SH-SY5Y (cell line): ENCODE data around the gene CCN5.

Experiments used
- GATA2 ChIP-seq: IDR thresholded peaks from 2 replicates; pipeline ENCODE4 v1.6.1; 2011; ENCODE audit warnings: mild to moderate bottlenecking, low read depth, low read length
- GATA3 ChIP-seq: IDR thresholded peaks from 2 replicates; pipeline ENCODE4 v1.6.1; 2011; ENCODE audit warnings: low read depth, mild to moderate bottlenecking, low read length, moderate library complexity

DNA sequence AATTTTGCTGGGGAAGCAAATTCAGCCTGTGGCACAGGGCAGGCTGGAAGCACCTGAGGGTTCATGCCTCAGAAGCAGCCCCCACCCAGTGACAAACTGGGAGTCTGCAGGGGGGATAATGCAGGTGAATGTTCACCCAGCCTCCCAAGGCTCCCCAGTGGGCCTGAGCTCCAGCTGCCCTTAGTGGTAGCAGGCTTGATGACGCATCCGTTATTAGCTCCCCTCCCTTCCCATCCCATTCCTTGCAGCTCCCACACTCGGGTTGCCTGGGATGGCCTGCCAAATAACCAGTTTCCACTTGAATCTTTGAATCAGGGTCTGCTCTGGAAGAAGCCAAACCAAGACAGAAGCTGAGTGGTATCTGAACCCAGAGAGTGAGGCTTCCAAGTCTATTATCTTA is 46.3 kb downstream of the CCN5 start:
- no peak for TF ChIP-seq GATA3
- TF ChIP-seq GATA2 = no peak
